ENCODE results near the gene C12orf43.

The C12orf43 gene

GRCh38 chr12:120970310-120970709, 46.0 kb downstream of the C12orf43 start:
- Histone ChIP-seq H3K27me3 (ENCODE audit: insufficient read depth, poor library complexity, severe bottlenecking) (no peaks in the 10 kb centered on the region), H3K4me3 (replicated peaks; ENCODE audit: insufficient read depth, low read length) (no peak overlapping the region), H3K27ac (replicated peaks) (no peak overlapping the region)
- DNase-seq (ENCODE audit: low read depth in 1 of 2, low spot score in 1 of 2) = no peak
- no peak for TF ChIP-seq POLR2AphosphoS5 (IDR thresholded peaks at IDR 0.05; ENCODE audit: low read depth)
- TF ChIP-seq GABPA (IDR thresholded peaks at IDR 0.05; ENCODE audit: low read depth) = no peak
- TF ChIP-seq CTCF (IDR thresholded peaks at IDR 0.05; ENCODE audit: insufficient read depth, low read length) = no peak
- no peak for TF ChIP-seq SPI1 (IDR thresholded peaks at IDR 0.05; ENCODE audit: borderline replicate concordance, low read depth)
- no peak for TF ChIP-seq REST (IDR thresholded peaks at IDR 0.05; ENCODE audit: insufficient replicate concordance, low read depth)

GRCh38 chr12:120965534-120966091, 50.7 kb downstream of the C12orf43 start:
- DNase-seq (ENCODE audit: low read depth in 1 of 2, low spot score in 1 of 2) = no peak
- H3K27ac ChIP-seq (replicated peaks) = no peak overlapping the region
- no peak for TF ChIP-seq CTCF (IDR thresholded peaks at IDR 0.05; ENCODE audit: insufficient read depth, low read length)
- TF ChIP-seq POLR2AphosphoS5 (IDR thresholded peaks at IDR 0.05; ENCODE audit: low read depth) = no peak
- no peak for TF ChIP-seq SPI1 (IDR thresholded peaks at IDR 0.05; ENCODE audit: borderline replicate concordance, low read depth)
- no peak for TF ChIP-seq REST (IDR thresholded peaks at IDR 0.05; ENCODE audit: insufficient replicate concordance, low read depth)
- TF ChIP-seq GABPA (IDR thresholded peaks at IDR 0.05; ENCODE audit: low read depth) = no peak
- no peak overlapping the region for H3K4me3 ChIP-seq (replicated peaks; ENCODE audit: insufficient read depth, low read length)
- H3K27me3 ChIP-seq (ENCODE audit: insufficient read depth, poor library complexity, severe bottlenecking) = no peaks in the 10 kb centered on the region

GRCh38 chr12:120964298-120964697, 52.0 kb downstream of the C12orf43 start:
- Histone ChIP-seq H3K27me3 (ENCODE audit: insufficient read depth, poor library complexity, severe bottlenecking) (no peaks in the 10 kb centered on the region), H3K27ac (replicated peaks) (no peak overlapping the region), H3K4me3 (replicated peaks; ENCODE audit: insufficient read depth, low read length) (no peak overlapping the region)
- TF ChIP-seq REST (IDR thresholded peaks at IDR 0.05; ENCODE audit: insufficient replicate concordance, low read depth) = no peak
- TF ChIP-seq GABPA (IDR thresholded peaks at IDR 0.05; ENCODE audit: low read depth) = no peak
- no peak for TF ChIP-seq CTCF (IDR thresholded peaks at IDR 0.05; ENCODE audit: insufficient read depth, low read length)
- no peak for TF ChIP-seq SPI1 (IDR thresholded peaks at IDR 0.05; ENCODE audit: borderline replicate concordance, low read depth)
- TF ChIP-seq POLR2AphosphoS5 (IDR thresholded peaks at IDR 0.05; ENCODE audit: low read depth) = no peak
- DNase-seq (ENCODE audit: low read depth in 1 of 2, low spot score in 1 of 2) = no peak

Data from HL-60 (cell line).